ENCODE data around the gene CDK7.

DNA sequence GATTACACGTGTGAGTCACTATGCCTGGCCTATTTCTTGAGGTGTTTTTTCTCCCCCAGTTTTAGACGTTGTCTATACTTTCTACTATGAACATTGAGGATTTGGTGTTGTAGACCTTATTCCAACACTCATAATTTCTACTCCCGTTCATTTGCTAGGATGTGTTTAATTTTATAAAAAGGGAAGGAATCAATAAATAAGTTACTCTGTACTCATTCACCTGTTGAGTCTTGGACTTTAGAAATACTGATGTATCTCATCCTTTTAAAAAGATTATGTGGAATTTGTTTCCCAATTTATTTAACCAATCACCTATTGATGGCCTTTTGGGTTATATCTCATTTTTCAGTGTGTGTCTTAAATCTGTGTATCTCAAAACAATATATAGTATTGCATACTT is 3.2 kb downstream of the CDK7 start:
- TF ChIP-seq, protein P1, sequence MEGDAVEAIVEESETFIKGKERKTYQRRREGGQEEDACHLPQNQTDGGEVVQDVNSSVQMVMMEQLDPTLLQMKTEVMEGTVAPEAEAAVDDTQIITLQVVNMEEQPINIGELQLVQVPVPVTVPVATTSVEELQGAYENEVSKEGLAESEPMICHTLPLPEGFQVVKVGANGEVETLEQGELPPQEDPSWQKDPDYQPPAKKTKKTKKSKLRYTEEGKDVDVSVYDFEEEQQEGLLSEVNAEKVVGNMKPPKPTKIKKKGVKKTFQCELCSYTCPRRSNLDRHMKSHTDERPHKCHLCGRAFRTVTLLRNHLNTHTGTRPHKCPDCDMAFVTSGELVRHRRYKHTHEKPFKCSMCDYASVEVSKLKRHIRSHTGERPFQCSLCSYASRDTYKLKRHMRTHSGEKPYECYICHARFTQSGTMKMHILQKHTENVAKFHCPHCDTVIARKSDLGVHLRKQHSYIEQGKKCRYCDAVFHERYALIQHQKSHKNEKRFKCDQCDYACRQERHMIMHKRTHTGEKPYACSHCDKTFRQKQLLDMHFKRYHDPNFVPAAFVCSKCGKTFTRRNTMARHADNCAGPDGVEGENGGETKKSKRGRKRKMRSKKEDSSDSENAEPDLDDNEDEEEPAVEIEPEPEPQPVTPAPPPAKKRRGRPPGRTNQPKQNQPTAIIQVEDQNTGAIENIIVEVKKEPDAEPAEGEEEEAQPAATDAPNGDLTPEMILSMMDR (IDR thresholded peaks at IDR 0.05): no peak
- TF ChIP-seq ZFX (IDR thresholded peaks at IDR 0.05; ENCODE audit: borderline replicate concordance): no peak
